Ishikawa (cell line): ENCODE results near the gene SRPK2.

Experiments
- CEBPB ChIP-seq: IDR thresholded peaks from 2 replicates; pipeline ENCODE4 v1.6.1; 2012
- CREB1 ChIP-seq: IDR thresholded peaks from 2 replicates; pipeline ENCODE4 v1.6.1; 2012; ENCODE audit warnings: low read depth
- EGR1 ChIP-seq: IDR thresholded peaks from 2 replicates; pipeline ENCODE4 v1.6.1; 2012
- EP300 ChIP-seq: IDR thresholded peaks from 2 replicates; pipeline ENCODE4 v1.6.1; 2012; ENCODE audit warnings: borderline replicate concordance
- FOXM1 ChIP-seq: IDR thresholded peaks from 2 replicates; pipeline ENCODE4 v1.6.1; 2012; ENCODE audit warnings: low read depth, borderline replicate concordance
- NFIC ChIP-seq: IDR thresholded peaks from 2 replicates; pipeline ENCODE4 v1.6.1; 2012
- RAD21 ChIP-seq: IDR thresholded peaks from 2 replicates; pipeline ENCODE4 v1.6.1; 2012; ENCODE audit warnings: low read depth
- REST ChIP-seq: IDR thresholded peaks from 2 replicates; pipeline ENCODE4 v1.6.1; 2012; ENCODE audit warnings: low read depth, mild to moderate bottlenecking
- TAF1 ChIP-seq: IDR thresholded peaks from 2 replicates; pipeline ENCODE4 v1.6.1; 2012; ENCODE audit warnings: low read depth, mild to moderate bottlenecking
- TCF12 ChIP-seq: IDR thresholded peaks from 2 replicates; pipeline ENCODE4 v1.6.1; 2012; ENCODE audit warnings: low read depth
- TEAD4 ChIP-seq: IDR thresholded peaks from 2 replicates; pipeline ENCODE4 v1.6.1; 2012
- YY1 ChIP-seq: IDR thresholded peaks from 2 replicates; pipeline ENCODE4 v1.6.1; 2012; ENCODE audit warnings: low read depth
- ZBTB7A ChIP-seq: IDR thresholded peaks from 2 replicates; pipeline ENCODE4 v1.6.1; 2012; ENCODE audit warnings: low read depth
- TF ChIP-seq, protein P1 (sequence below): IDR thresholded peaks from 2 replicates; pipeline ENCODE4 v1.6.1; 2012
- TF ChIP-seq, protein P2 (sequence below): IDR thresholded peaks from 2 replicates; pipeline ENCODE4 v1.6.1; 2012

The SRPK2 gene

DNA sequence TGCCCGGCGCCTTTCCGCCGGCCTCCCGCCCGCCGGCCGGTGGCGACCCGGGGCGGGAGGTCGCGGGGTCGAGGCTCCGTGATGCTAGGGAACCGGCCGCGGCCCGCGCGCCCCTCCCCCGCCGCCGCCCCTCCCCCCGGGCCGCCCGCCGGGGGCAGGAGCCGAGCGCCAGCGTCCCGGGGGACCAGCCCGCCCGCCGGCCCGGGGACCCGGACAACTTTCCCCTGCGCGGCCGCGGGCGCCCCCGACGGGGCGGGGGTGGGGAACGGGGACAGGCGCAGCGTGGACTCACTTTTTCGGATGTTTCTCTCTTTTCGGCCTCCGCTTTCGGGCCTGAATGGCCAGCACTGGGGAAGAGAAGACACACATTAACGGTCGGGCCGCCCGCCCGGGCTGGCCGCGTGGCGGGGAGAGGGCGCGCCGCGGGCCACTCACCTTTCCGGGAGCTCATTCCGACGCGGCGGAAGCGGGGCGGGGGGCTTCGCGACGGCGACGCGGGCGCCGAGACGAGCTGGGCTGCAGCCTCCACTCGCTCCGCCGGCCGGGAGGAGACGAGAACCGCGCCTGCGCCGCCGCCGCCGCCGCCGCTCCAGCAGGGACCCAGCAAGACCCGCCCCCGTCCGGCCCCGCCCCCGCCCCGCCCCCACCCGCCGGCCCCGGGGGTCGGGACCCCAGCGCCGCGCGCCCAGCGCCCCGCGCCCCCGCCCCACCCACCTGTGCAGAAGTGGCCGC, at the start of gene SRPK2:
SRPK2 (minus strand) TSS at position 566 of the 732 bp plus-strand sequence.
- 0 out of 2 replicates have a peak, but pooled peaks have one; percentile 18 for TF ChIP-seq EP300
- TF ChIP-seq RAD21 = no peak

GRCh38 chr7:105438254-105438653, 49.5 kb upstream of the SRPK2 start:
- TF ChIP-seq, protein P1, sequence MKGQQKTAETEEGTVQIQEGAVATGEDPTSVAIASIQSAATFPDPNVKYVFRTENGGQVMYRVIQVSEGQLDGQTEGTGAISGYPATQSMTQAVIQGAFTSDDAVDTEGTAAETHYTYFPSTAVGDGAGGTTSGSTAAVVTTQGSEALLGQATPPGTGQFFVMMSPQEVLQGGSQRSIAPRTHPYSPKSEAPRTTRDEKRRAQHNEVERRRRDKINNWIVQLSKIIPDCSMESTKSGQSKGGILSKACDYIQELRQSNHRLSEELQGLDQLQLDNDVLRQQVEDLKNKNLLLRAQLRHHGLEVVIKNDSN = no peak
- TF ChIP-seq TEAD4 = no peak
- no peak for TF ChIP-seq NFIC
- TF ChIP-seq RAD21 = no peak
- no peak for TF ChIP-seq CREB1
- TF ChIP-seq REST = no peak
- TF ChIP-seq, protein P2, sequence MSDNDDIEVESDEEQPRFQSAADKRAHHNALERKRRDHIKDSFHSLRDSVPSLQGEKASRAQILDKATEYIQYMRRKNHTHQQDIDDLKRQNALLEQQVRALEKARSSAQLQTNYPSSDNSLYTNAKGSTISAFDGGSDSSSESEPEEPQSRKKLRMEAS = no peak
- TF ChIP-seq EGR1 = no peak
- no peak for TF ChIP-seq ZBTB7A
- TF ChIP-seq YY1 = no peak
- TF ChIP-seq TAF1 = no peak
- no peak for TF ChIP-seq EP300
- TF ChIP-seq CEBPB = no peak
- TF ChIP-seq FOXM1 = no peak
- TF ChIP-seq TCF12 = no peak

GRCh38 chr7:105429746-105430612, 41.3 kb upstream of the SRPK2 start:
- TF ChIP-seq RAD21 (peak; percentile 81), TAF1 (no peak), TEAD4 (no peak), CEBPB (no peak), CREB1 (no peak)

- TF ChIP-seq RAD21 = no peak
- TF ChIP-seq TAF1 = no peak
- no peak for TF ChIP-seq EP300
- TF ChIP-seq, protein P1 = no peak
- TF ChIP-seq TEAD4 = no peak
- TF ChIP-seq, protein P2 = no peak
- TF ChIP-seq TCF12 = no peak
- TF ChIP-seq CEBPB = no peak
- TF ChIP-seq NFIC = no peak
- no peak for TF ChIP-seq YY1
These were observed 38.0 kb upstream of the SRPK2 start for GRCh38 chr7:105426606-105427146.

GRCh38 chr7:105423987-105424386, 35.3 kb upstream of the SRPK2 start:
- TF ChIP-seq REST (no peak), NFIC (no peak), YY1 (no peak), TAF1 (no peak), RAD21 (no peak), CEBPB (no peak)
- TF ChIP-seq, protein P2 = no peak
